HG02642 (cell line): ENCODE measurements around the gene CD36.

Experiments used
- ATAC-seq: cut with Tn5 transposase; IDR thresholded peaks from one replicate; pipeline ENCODE4 v1.9.1; 2021; ENCODE audit warnings: mild to moderate bottlenecking; ENCODE audit not compliant: unreplicated experiment, poor library complexity

Gene CD36

GRCh38 chr7:80623503-80624252 lies 14.8 kb upstream of the CD36 start:
- ATAC-seq: no peak

GRCh38 chr7:80624763-80625162 lies 13.7 kb upstream of the CD36 start:
- no peak for ATAC-seq

- no peak for ATAC-seq
Observed at GRCh38 chr7:80629023-80629422, 9.4 kb upstream of the CD36 start.

GRCh38 chr7:80630608-80631405 lies 7.6 kb upstream of the CD36 start:
- no peak for ATAC-seq

GRCh38 chr7:80631421-80631820 lies 7.0 kb upstream of the CD36 start:
- no peak for ATAC-seq

- ATAC-seq: no peak
Observed at GRCh38 chr7:80632139-80632538, 6.3 kb upstream of the CD36 start.

GRCh38 chr7:80632819-80633218 lies 5.6 kb upstream of the CD36 start:
- no peak for ATAC-seq

- ATAC-seq: no peak
Observed at GRCh38 chr7:80634505-80634904, 3.9 kb upstream of the CD36 start.

- ATAC-seq: no peak
Observed at GRCh38 chr7:80635533-80635932, 2.9 kb upstream of the CD36 start.

GRCh38 chr7:80635998-80636397 lies 2.4 kb upstream of the CD36 start:
- ATAC-seq: no peak

- no peak for ATAC-seq
Observed at GRCh38 chr7:80636709-80637108, 1.7 kb upstream of the CD36 start.

GRCh38 chr7:80637454-80637853 lies 988 bp upstream of the CD36 start:
- ATAC-seq: no peak

- no peak for ATAC-seq
Observed at GRCh38 chr7:80639011-80639410, 569 bp downstream of the CD36 start.

- no peak for ATAC-seq
Observed at GRCh38 chr7:80640846-80641245, 2.4 kb downstream of the CD36 start.

- ATAC-seq: no peak
Observed at GRCh38 chr7:80641548-80641947, 3.1 kb downstream of the CD36 start.

- ATAC-seq: no peak
Observed at GRCh38 chr7:80642871-80643270, 4.4 kb downstream of the CD36 start.

GRCh38 chr7:80643336-80643915 lies 5.0 kb downstream of the CD36 start:
- no peak for ATAC-seq

GRCh38 chr7:80644054-80644453 lies 5.6 kb downstream of the CD36 start:
- no peak for ATAC-seq

- no peak for ATAC-seq
Observed at GRCh38 chr7:80646083-80646865, 7.8 kb downstream of the CD36 start.

- ATAC-seq: no peak
Observed at GRCh38 chr7:80647436-80647835, 9.0 kb downstream of the CD36 start.
